Keratinocyte (primary cell): ENCODE data around the gene ZNF2. TPM values are rescaled to one million over a fixed set of nuclear protein-coding genes. Genes with fewer than 3 reads are reported as not detected.

Experiments used
- DNase-seq: peaks from one replicate; pipeline ENCODE4 v3.0.0-alpha.2; 2011; ENCODE audit warnings: low read depth, missing footprints, low spot score
- FAIRE-seq: peaks from 2 replicates; lab custom pipeline; 2011; peaks lifted over from hg19 to GRCh38; lab: Jason Lieb, UNC
- H2AFZ ChIP-seq: 2 replicates; pipeline ENCODE4 v1.6.0; 2012; ENCODE audit warnings: low read length, control low read depth, inconsistent platforms; ENCODE audit not compliant: control insufficient read depth
- H3K27ac ChIP-seq: 2 replicates; pipeline ENCODE4 v1.5.1; 2011; ENCODE audit warnings: low read length; ENCODE audit not compliant: control insufficient read depth, insufficient read depth
- H3K27me3 ChIP-seq: 3 replicates; pipeline ENCODE4 v1.6.0; 2011; ENCODE audit warnings: low read length; ENCODE audit not compliant: control insufficient read depth, insufficient read depth; ENCODE audit errors: extremely low read depth
- H3K36me3 ChIP-seq, 2 experiments: 2 replicates in 1 of 2; 3 replicates in 1 of 2; pipeline ENCODE4 v1.5.1; 2011; ENCODE audit warnings: low read length in 2 of 2, mild to moderate bottlenecking in 1 of 2; ENCODE audit not compliant: control insufficient read depth in 2 of 2, insufficient read depth in 2 of 2; ENCODE audit errors: extremely low read depth in 1 of 2
- H3K4me1 ChIP-seq: 3 replicates; pipeline ENCODE4 v1.5.1; 2011; ENCODE audit warnings: low read length; ENCODE audit not compliant: control insufficient read depth, insufficient read depth; ENCODE audit errors: extremely low read depth
- H3K4me2 ChIP-seq: 3 replicates; pipeline ENCODE4 v1.6.0; 2011; ENCODE audit warnings: low read depth, low read length; ENCODE audit not compliant: control insufficient read depth, insufficient read depth; ENCODE audit errors: extremely low read depth
- H3K4me3 ChIP-seq, 3 experiments: fragments of 200-600 bp in 1 of 3; sonication (generic) in 1 of 3; 2 replicates in 2 of 3; 3 replicates in 1 of 3; pipeline ENCODE4 v1.5.1; 2011 to 2016; ENCODE audit warnings: low read length in 3 of 3, mild to moderate bottlenecking in 3 of 3, control low read depth in 2 of 3, inconsistent platforms in 1 of 3, low read depth in 1 of 3, mixed read lengths in 1 of 3, mixed run types in 1 of 3, moderate library complexity in 1 of 3; ENCODE audit not compliant: control insufficient read depth in 2 of 3, insufficient read depth in 2 of 3; ENCODE audit errors: extremely low read depth in 1 of 3
- H3K79me2 ChIP-seq: 2 replicates; pipeline ENCODE4 v1.6.0; 2012; ENCODE audit warnings: low read length; ENCODE audit not compliant: control insufficient read depth, insufficient read depth
- H3K9ac ChIP-seq: 3 replicates; pipeline ENCODE4 v1.6.0; 2011; ENCODE audit warnings: low read length; ENCODE audit not compliant: control insufficient read depth, insufficient read depth; ENCODE audit errors: extremely low read depth
- H3K9me1 ChIP-seq: 3 replicates; pipeline ENCODE4 v1.6.0; 2011; ENCODE audit warnings: low read length; ENCODE audit not compliant: control insufficient read depth, insufficient read depth; ENCODE audit errors: extremely low read depth
- H3K9me3 ChIP-seq: 2 replicates; pipeline ENCODE4 v1.5.1; 2012; ENCODE audit warnings: low read depth, low read length; ENCODE audit not compliant: control insufficient read depth
- H4K20me1 ChIP-seq: 3 replicates; pipeline ENCODE4 v1.6.0; 2011; ENCODE audit warnings: low read length; ENCODE audit not compliant: control insufficient read depth, insufficient read depth; ENCODE audit errors: extremely low read depth
- CTCF ChIP-seq, 3 experiments: IDR thresholded peaks in 1 of 3; conservative IDR thresholded peaks in 1 of 3; optimal IDR thresholded peaks in 1 of 3; 2 replicates in 2 of 3; 3 replicates in 1 of 3; pipeline versions ENCODE3 to v1.5.1; 2011; ENCODE audit warnings: low read length in 3 of 3, mild to moderate bottlenecking in 3 of 3, moderate library complexity in 2 of 3, control low read depth in 1 of 3, inconsistent platforms in 1 of 3; ENCODE audit not compliant: insufficient read depth in 2 of 3; ENCODE audit errors: extremely low read depth in 1 of 3
- EZH2 ChIP-seq: IDR thresholded peaks from one replicate; pipeline ENCODE4 v1.6.1; 2012; ENCODE audit warnings: inconsistent platforms, mild to moderate bottlenecking, low read length, moderate library complexity
- dilution Hi-C: fragments of 300-500 bp; cut with MboI; formaldehyde crosslinking; loops from one replicate; pipeline ENCODE4 v1.7.0; 2020; ENCODE audit warnings: low sequenced_read_pairs; ENCODE audit not compliant: extremely low pct_ligation_motif_present
- polyA plus RNA-seq, 5 experiments: library from polyadenylated mRNA; depleted of rRNA in 3 of 5; stranded (reverse) in 3 of 5; stranded (forward) in 1 of 5; unstranded in 1 of 5; fragments of >200 nt; gene quantifications; 1 replicate in 1 of 5; 2 replicates in 3 of 5; 3 replicates in 1 of 5; pipeline versions ENCODE4 v1.2.1 to v1.2.3, GENCODE V29; 2011 to 2012; ENCODE audit warnings: missing spikeins in 2 of 5, low read depth in 1 of 5, low replicate concordance in 1 of 5

Gene ZNF2
- polyA plus RNA-seq, 1 donor (not counting 4 experiments of a cell fraction or from before 2014, with no cell fraction given), result 3.1 TPM

GRCh38 chr2:95204396-95204795, 38.8 kb downstream of the ZNF2 start:
- no peak overlapping the region for H3K4me3 ChIP-seq
- peaks cover 9% of the 10 kb centered on the region for H3K4me1 ChIP-seq
- H3K27ac ChIP-seq, result no peak overlapping the region
- peaks cover 0 to 1% of the 10 kb centered on the region in 2 experiments for H3K36me3 ChIP-seq
- no peak for TF ChIP-seq EZH2
- TF ChIP-seq CTCF (optimal IDR thresholded peaks at IDR 0.05 in 1 of 3, IDR thresholded peaks at IDR 0.05 in 1 of 3, conservative IDR thresholded peaks at IDR 0.05 in 1 of 3; ENCODE audit: extremely low read depth in 1 of 3, insufficient read depth in 2 of 3, low read length in 3 of 3), result no peak
- dilution Hi-C loops, result no loop called here
- no peaks in the 10 kb centered on the region for H3K79me2 ChIP-seq
- peaks cover 4% of the 10 kb centered on the region for H3K9me3 ChIP-seq
- FAIRE-seq, result no peak
- no peak overlapping the region for H2AFZ ChIP-seq
- DNase-seq, result no peak
- no peak overlapping the region for H3K4me2 ChIP-seq
- peaks cover 3% of the 10 kb centered on the region for H3K27me3 ChIP-seq
- H3K9me1 ChIP-seq, result no peaks in the 10 kb centered on the region
- no peaks in the 10 kb centered on the region for H4K20me1 ChIP-seq
- no peak overlapping the region for H3K9ac ChIP-seq

GRCh38 chr2:95206096-95206495, 40.5 kb downstream of the ZNF2 start:
- dilution Hi-C loops, result no loop called here
- H2AFZ ChIP-seq, result no peak overlapping the region

More at GRCh38 chr2:95206096-95206495, 40.5 kb downstream of the ZNF2 start:
- Histone ChIP-seq H3K4me1 (peaks cover 9% of the 10 kb centered on the region), H3K4me3 (no peak overlapping the region), H3K27ac (no peak overlapping the region), H3K9ac (no peak overlapping the region), H3K79me2 (no peaks in the 10 kb centered on the region), H4K20me1 (no peaks in the 10 kb centered on the region), H3K9me1 (no peaks in the 10 kb centered on the region), H3K27me3 (no peaks in the 10 kb centered on the region), H3K4me2 (peak overlapping the region; percentile 85), H3K36me3 (peaks cover 0 to 3% of the 10 kb centered on the region in 2 experiments), H3K9me3 (peaks cover 12% of the 10 kb centered on the region)
- no peak for DNase-seq
- FAIRE-seq, result no peak
- no peak for TF ChIP-seq EZH2
- TF ChIP-seq CTCF (optimal IDR thresholded peaks at IDR 0.05 in 1 of 3, IDR thresholded peaks at IDR 0.05 in 1 of 3, conservative IDR thresholded peaks at IDR 0.05 in 1 of 3; ENCODE audit: extremely low read depth in 1 of 3, insufficient read depth in 2 of 3, low read length in 3 of 3), result no peak
